ENCODE measurements around the gene F12. TPM values are rescaled to one million over a fixed set of nuclear protein-coding genes. Genes with fewer than 3 reads are reported as not detected.

The F12 gene
- polyA plus RNA-seq, 1 of the 3 experiments (the other 2 are of a cell fraction), result 4.3 TPM

DNA sequence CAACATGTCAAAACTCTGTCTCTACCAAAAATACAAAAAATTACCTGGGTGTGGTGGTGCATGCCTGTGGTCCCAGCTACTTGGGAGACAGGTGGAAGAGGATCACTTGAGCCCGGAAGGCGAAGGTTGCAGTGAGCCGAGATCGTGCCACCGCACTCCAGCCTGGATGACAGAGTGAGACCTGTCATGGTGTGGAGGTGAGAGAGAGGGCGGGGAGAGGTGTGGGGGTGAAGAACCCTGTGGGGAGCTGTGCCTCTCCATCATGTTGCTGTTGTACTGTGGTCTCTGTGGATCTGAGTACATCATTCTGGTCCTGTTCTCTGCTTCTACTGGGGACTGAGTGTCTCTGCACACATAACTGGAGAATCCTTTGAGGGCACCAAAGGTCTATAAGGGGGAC is 36.5 kb downstream of the F12 start:
- TF ChIP-seq FOXJ3 (CRISPR knock-in tag; IDR thresholded peaks at IDR 0.05), result no peak
- TF ChIP-seq, protein P1, sequence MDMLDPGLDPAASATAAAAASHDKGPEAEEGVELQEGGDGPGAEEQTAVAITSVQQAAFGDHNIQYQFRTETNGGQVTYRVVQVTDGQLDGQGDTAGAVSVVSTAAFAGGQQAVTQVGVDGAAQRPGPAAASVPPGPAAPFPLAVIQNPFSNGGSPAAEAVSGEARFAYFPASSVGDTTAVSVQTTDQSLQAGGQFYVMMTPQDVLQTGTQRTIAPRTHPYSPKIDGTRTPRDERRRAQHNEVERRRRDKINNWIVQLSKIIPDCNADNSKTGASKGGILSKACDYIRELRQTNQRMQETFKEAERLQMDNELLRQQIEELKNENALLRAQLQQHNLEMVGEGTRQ (IDR thresholded peaks at IDR 0.05; ENCODE audit: borderline replicate concordance, low read depth, low read length), result no peak
- no peak for TF ChIP-seq SMC3 (IDR thresholded peaks at IDR 0.05; ENCODE audit: low read depth, low read length)
- no peak for TF ChIP-seq JUND (IDR thresholded peaks at IDR 0.05)
- no peak for TF ChIP-seq YY1 (IDR thresholded peaks at IDR 0.05; ENCODE audit: low read depth)
- TF ChIP-seq, protein P2, sequence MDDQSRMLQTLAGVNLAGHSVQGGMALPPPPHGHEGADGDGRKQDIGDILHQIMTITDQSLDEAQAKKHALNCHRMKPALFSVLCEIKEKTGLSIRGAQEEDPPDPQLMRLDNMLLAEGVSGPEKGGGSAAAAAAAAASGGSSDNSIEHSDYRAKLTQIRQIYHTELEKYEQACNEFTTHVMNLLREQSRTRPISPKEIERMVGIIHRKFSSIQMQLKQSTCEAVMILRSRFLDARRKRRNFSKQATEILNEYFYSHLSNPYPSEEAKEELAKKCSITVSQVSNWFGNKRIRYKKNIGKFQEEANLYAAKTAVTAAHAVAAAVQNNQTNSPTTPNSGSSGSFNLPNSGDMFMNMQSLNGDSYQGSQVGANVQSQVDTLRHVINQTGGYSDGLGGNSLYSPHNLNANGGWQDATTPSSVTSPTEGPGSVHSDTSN (IDR thresholded peaks at IDR 0.05), result no peak
- TF ChIP-seq POLR2AphosphoS5 (IDR thresholded peaks at IDR 0.05; ENCODE audit: low read depth, low read length), result no peak
- TF ChIP-seq, protein P3, sequence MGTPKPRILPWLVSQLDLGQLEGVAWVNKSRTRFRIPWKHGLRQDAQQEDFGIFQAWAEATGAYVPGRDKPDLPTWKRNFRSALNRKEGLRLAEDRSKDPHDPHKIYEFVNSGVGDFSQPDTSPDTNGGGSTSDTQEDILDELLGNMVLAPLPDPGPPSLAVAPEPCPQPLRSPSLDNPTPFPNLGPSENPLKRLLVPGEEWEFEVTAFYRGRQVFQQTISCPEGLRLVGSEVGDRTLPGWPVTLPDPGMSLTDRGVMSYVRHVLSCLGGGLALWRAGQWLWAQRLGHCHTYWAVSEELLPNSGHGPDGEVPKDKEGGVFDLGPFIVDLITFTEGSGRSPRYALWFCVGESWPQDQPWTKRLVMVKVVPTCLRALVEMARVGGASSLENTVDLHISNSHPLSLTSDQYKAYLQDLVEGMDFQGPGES (IDR thresholded peaks at IDR 0.05; ENCODE audit: low read depth, low read length), result no peak
- no peak for TF ChIP-seq SIN3A (IDR thresholded peaks at IDR 0.05; ENCODE audit: borderline replicate concordance, low read depth, low read length)
- TF ChIP-seq FOXM1 (IDR thresholded peaks at IDR 0.05; ENCODE audit: low read depth), result no peak
- TF ChIP-seq EZH2phosphoT487 (IDR thresholded peaks at IDR 0.05; ENCODE audit: borderline replicate concordance, low read depth), result no peak
- no peak for TF ChIP-seq TCF12 (IDR thresholded peaks at IDR 0.05)
- no peak for TF ChIP-seq MEF2A (IDR thresholded peaks at IDR 0.05; ENCODE audit: borderline replicate concordance, low read depth)
- no peak for TF ChIP-seq TEAD4 (IDR thresholded peaks at IDR 0.05; ENCODE audit: borderline replicate concordance, insufficient read depth)
- no peak for TF ChIP-seq USF1 (IDR thresholded peaks at IDR 0.05; ENCODE audit: borderline replicate concordance, low read depth)
- TF ChIP-seq GABPA (IDR thresholded peaks at IDR 0.05; ENCODE audit: low read depth), result no peak
- no peak for TF ChIP-seq FOSL2 (IDR thresholded peaks at IDR 0.05; ENCODE audit: borderline replicate concordance, low read depth)
- TF ChIP-seq CHD2 (IDR thresholded peaks at IDR 0.05; ENCODE audit: low read length, partially characterized antibody), result no peak
- no peak for TF ChIP-seq MXI1 (IDR thresholded peaks at IDR 0.05; ENCODE audit: low read depth, low read length)
- TF ChIP-seq NRF1 (IDR thresholded peaks at IDR 0.05; ENCODE audit: low read depth, low read length), result no peak
- Histone ChIP-seq H3K9me3 (no peaks in the 10 kb centered on the region), H3K4me2 (no peak overlapping the region), H3K9me2 (no peaks in the 10 kb centered on the region), H3K79me2 (ENCODE audit: insufficient read depth) (no peaks in the 10 kb centered on the region), H3K27ac (ENCODE audit: low read depth in 2 of 2, low read length in 1 of 2) (no peak overlapping the region), H3K9ac (no peak overlapping the region), H3K4me1 (ENCODE audit: control insufficient read depth in 1 of 2, insufficient read depth in 2 of 2, low read depth in 1 of 2, low read length in 1 of 2) (peaks cover 0 to 17% of the 10 kb centered on the region in 2 experiments; a peak in 1 of 4 replicates), H3F3A (replicated peaks; ENCODE audit: insufficient read depth) (peaks cover 7% of the 10 kb centered on the region), H3K27me3 (ENCODE audit: insufficient read depth) (no peaks in the 10 kb centered on the region), H4K20me1 (ENCODE audit: insufficient read depth) (no peaks in the 10 kb centered on the region), H2AFZ (ENCODE audit: low read depth) (no peak overlapping the region), H3K4me3 (ENCODE audit: low read depth in 2 of 2, low read length in 1 of 2) (no peak overlapping the region), H3K36me3 (replicated peaks in 1 of 2; ENCODE audit: control insufficient read depth in 1 of 2, insufficient read depth in 2 of 2, low read length in 1 of 2) (no peaks in the 10 kb centered on the region)
- WGBS (ENCODE audit: low lambda C conversion rate), result 84% methylated on average over 6 of the region's 6 CpGs
- ChIA-PET CTCF (interaction anchor here (0.6 to 4.9 kb wide), 6 partner anchors 17 to 262 kb away, joined by 3 to 47 read pairs (median 16); no protein-coding TSS in a partner anchor), POLR2A (no interaction called here)
- no peak for DNase-seq
